ENCODE data around the gene IDS. TPM values are rescaled to one million over a fixed set of nuclear protein-coding genes. Genes with fewer than 3 reads are reported as not detected.
"Not testable (repeated sequence)": the region's sequence is repeated elsewhere in the genome, so short reads cannot be mapped to it uniquely, and the experiment has no call there.

Gene IDS
- total and polyA plus RNA-seq, 5 donors from 2014 or later, result 116 to 287 (median 139) TPM

DNA sequence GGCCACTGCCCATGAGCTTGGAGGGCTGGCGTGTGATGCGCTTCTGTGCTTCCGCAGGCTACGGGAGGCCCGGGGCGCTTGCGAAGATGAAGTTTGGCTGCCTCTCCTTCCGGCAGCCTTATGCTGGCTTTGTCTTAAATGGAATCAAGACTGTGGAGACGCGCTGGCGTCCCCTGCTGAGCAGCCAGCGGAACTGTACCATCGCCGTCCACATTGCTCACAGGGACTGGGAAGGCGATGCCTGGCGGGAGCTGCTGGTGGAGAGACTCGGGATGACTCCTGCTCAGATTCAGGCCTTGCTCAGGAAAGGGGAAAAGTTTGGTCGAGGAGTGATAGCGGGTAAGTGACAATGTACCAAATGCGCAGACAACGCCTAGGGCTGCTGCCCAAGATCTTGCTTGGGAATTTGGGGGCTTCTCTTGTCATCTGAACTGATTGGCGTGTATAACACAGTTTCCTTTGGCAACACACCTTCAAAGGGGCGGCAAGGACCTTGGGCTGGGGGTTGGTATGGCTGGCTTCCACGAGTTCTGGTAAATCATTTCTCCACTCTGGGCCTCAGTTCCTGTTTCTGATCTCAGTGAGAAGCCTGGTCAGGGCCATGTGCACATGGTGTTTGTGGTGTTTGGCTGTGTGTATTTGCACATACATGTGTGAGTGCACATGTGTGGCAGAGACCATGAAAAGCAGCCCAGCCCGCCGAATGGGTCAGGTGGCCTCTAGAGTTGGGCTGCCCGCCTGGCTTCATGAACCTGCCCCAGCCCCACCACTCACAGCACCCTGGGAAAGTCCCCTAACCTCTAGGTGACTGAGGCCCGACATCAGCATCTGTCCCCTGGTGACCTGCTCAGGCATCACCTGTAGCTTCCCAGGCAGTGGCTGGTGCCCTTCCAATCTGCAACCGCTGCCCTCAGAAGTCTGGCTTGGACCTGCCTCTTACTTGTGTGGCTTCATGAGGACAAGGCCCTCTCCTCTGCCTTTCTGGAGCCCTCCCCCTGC, 40.7 kb upstream of the IDS start:
- not testable (repeated sequence) for ATAC-seq (ENCODE audit: low read depth in 2 of 2); H3K4me3 ChIP-seq (ENCODE audit: low read depth, low read length); H3K4me3 Mint-ChIP-seq; H3K9me3 Mint-ChIP-seq; H3K27me3 ChIP-seq (ENCODE audit: control insufficient read depth, insufficient read depth, low read length); H3K4me1 ChIP-seq (ENCODE audit: control insufficient read depth, insufficient read depth, low read length, poor library complexity, severe bottlenecking); H3K27ac ChIP-seq (ENCODE audit: insufficient read depth, low read length, poor library complexity, severe bottlenecking); H3K4me1 Mint-ChIP-seq; DNase-seq; H3K27ac Mint-ChIP-seq; H3K9me3 ChIP-seq (ENCODE audit: control insufficient read depth in 2 of 2, low read length in 2 of 2); H3K36me3 Mint-ChIP-seq; H3K27me3 Mint-ChIP-seq; H3K36me3 ChIP-seq (ENCODE audit: control insufficient read depth, insufficient read depth, low read length)

DNA sequence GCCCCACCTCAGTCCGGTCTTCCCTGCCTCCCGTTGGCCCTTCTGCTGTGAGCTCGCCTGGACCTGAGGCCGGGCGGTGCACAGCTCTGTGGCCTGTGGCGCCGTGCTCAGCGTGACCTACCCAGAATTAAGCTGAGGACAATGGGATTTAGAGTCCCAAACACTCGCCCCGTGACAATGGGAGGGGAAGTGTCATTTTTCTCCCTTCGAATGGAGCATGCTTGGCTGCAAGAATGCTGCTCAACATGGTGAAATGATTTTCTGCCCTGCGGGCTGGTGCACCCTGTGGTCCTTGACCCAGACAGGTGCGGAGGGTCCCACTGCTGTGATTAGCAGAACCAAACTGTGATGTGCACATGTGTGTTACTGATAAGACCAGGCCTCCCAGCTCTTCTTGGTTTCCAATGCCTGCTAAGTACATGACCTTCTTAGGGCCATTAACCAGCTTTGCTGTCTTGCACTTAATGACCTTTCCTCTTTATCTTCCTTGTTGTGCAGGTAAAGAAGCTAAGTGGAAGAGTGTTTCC, 36.5 kb upstream of the IDS start:
- Mint-ChIP-seq H3K36me3 (no peaks in the 10 kb centered on the region), H3K4me3 (peak overlapping the region; percentile 88 to 96 (median 96)), H3K27me3 (no peaks in the 10 kb centered on the region), H3K27ac (peak overlapping the region; percentile 97 to 100 (median 98)), H3K9me3 (peaks cover 0 to 2% (median 0%) of the 10 kb centered on the region in 7 donors), H3K4me1 (peaks cover 0 to 17% (median 3%) of the 10 kb centered on the region in 4 donors)
- DNase-seq (no peak), ATAC-seq (ENCODE audit: low read depth in 2 of 2) (no peak)
- H3K27me3 ChIP-seq (ENCODE audit: control insufficient read depth, insufficient read depth, low read length), result no peaks in the 10 kb centered on the region
- no peaks in the 10 kb centered on the region for H3K36me3 ChIP-seq (ENCODE audit: control insufficient read depth, insufficient read depth, low read length)
- H3K9me3 ChIP-seq (ENCODE audit: control insufficient read depth in 2 of 2, low read length in 2 of 2), result no peaks in the 10 kb centered on the region
- peaks cover 11% of the 10 kb centered on the region for H3K4me1 ChIP-seq (ENCODE audit: control insufficient read depth, insufficient read depth, low read length, poor library complexity, severe bottlenecking)
- peak overlapping the region; percentile 99 for H3K27ac ChIP-seq (ENCODE audit: insufficient read depth, low read length, poor library complexity, severe bottlenecking)
- H3K4me3 ChIP-seq (ENCODE audit: low read depth, low read length), result peak overlapping the region; percentile 77

GRCh38 chrX:149540621-149541520, 35.8 kb upstream of the IDS start, which contains the start of gene EOLA1:
EOLA1 (plus strand) TSS chrX:149541012; CDS start chrX:149545631, 4,619 bp downstream.
- Mint-ChIP-seq H3K27ac (peak within 1 kb of the TSS; percentile 97 to 100 (median 98)), H3K4me3 (peak within 1 kb of the TSS; percentile 88 to 96 (median 96)), H3K36me3 (no peaks in the 10 kb centered on the region), H3K4me1 (peaks cover 0 to 17% (median 3%) of the 10 kb centered on the region in 4 donors), H3K27me3 (no peaks in the 10 kb centered on the region), H3K9me3 (peaks cover 0 to 2% (median 0%) of the 10 kb centered on the region in 7 donors)
- peak; percentile 87 to 97 (median 92) for DNase-seq
- peaks cover 11% of the 10 kb centered on the region for H3K4me1 ChIP-seq (ENCODE audit: control insufficient read depth, insufficient read depth, low read length, poor library complexity, severe bottlenecking)
- peak within 1 kb of the TSS; percentile 77 for H3K4me3 ChIP-seq (ENCODE audit: low read depth, low read length)
- ATAC-seq (ENCODE audit: low read depth in 2 of 2), result peak; percentile 74 to 78
- no peaks in the 10 kb centered on the region for H3K27me3 ChIP-seq (ENCODE audit: control insufficient read depth, insufficient read depth, low read length)
- peak within 1 kb of the TSS; percentile 99 for H3K27ac ChIP-seq (ENCODE audit: insufficient read depth, low read length, poor library complexity, severe bottlenecking)
- no peaks in the 10 kb centered on the region for H3K36me3 ChIP-seq (ENCODE audit: control insufficient read depth, insufficient read depth, low read length)
- no peaks in the 10 kb centered on the region for H3K9me3 ChIP-seq (ENCODE audit: control insufficient read depth in 2 of 2, low read length in 2 of 2)

DNA sequence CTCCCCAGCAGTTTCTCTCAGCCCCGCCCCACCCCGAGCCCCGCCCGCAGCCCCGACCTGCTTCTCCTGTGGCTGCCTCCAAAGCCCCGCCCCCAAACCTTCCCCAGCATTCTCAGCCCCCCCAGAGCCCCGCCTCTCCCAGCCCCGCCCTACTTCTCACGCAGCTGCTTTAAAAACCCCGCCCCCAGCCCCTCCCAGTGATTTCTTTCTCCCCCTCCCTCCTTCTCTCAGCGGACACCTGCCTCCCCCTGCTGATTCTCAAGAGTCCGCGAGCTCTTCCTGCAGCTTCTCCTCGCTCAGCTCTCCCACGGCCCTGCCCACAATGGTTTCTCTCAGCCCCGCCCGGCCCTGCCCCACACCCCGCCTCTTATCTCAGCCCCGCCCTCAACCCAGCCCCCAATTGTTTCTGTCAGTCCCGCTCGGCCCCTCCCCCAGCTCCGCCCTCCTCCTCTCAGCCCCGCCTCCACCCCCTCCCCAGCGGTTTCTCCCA, 35.1 kb upstream of the IDS start:
- Histone ChIP-seq H3K27ac (ENCODE audit: insufficient read depth, low read length, poor library complexity, severe bottlenecking) (peak overlapping the region; percentile 99), H3K4me1 (ENCODE audit: control insufficient read depth, insufficient read depth, low read length, poor library complexity, severe bottlenecking) (peaks cover 11% of the 10 kb centered on the region), H3K9me3 (ENCODE audit: control insufficient read depth in 2 of 2, low read length in 2 of 2) (no peaks in the 10 kb centered on the region), H3K27me3 (ENCODE audit: control insufficient read depth, insufficient read depth, low read length) (no peaks in the 10 kb centered on the region), H3K4me3 (ENCODE audit: low read depth, low read length) (peak overlapping the region; percentile 65), H3K36me3 (ENCODE audit: control insufficient read depth, insufficient read depth, low read length) (no peaks in the 10 kb centered on the region)
- Mint-ChIP-seq H3K9me3 (peaks cover 0 to 2% (median 0%) of the 10 kb centered on the region in 7 donors), H3K36me3 (no peaks in the 10 kb centered on the region), H3K27ac (peak overlapping the region; percentile 97 to 100 (median 98)), H3K27me3 (no peaks in the 10 kb centered on the region), H3K4me3 (peak overlapping the region; percentile 88 to 96 (median 96)), H3K4me1 (peaks cover 0 to 17% (median 3%) of the 10 kb centered on the region in 4 donors)
- DNase-seq (peak; percentile 86 to 91 (median 87)), ATAC-seq (ENCODE audit: low read depth in 2 of 2) (peak; percentile 57 to 59)

DNA sequence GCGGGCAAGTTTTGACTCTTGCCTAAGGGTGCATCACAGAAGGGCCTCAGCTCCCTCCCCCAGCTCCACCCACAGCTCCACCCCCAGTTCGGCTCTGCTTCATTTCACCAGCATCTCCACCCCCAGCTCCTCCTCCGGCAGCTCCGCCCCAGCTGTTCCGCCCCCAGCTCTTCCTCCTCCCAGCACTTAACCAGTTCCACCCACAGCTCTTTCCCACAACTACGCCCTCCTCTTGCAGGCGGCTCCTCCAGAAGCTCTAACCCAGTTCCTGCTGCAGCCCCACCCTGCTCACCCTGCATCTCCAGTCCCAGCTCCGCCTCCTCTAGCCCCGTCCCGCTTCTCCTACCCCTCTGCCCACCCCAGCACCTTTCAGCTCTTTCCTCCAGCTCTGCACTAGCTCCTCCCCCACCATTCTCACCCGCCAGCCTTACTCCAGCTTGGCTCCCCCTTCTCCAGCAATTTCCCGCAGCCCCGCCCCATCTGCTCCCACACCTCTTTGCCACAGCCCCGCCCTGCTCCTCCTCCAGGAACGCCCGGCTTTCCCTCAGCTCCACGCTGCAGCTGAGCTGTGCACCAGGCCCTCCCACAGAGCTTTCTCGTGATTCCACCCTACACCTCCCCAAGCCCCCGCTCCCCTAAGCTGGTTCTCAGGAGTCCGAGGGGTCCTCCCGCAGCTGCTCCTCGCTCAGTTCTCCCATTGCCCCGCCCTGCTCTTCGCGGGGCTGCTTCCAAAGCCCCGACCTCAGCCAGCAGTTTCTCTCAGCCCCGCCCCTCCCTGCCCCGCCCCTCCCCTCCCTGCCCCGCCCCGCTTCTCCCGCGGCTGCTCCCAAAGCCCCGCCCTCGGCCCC, 34.4 kb upstream of the IDS start:
- no peaks in the 10 kb centered on the region for H3K27me3 ChIP-seq (ENCODE audit: control insufficient read depth, insufficient read depth, low read length)
- peak overlapping the region; percentile 99 for H3K27ac ChIP-seq (ENCODE audit: insufficient read depth, low read length, poor library complexity, severe bottlenecking)
- Mint-ChIP-seq H3K27ac (peak overlapping the region in 2 of 3 donors; percentile 89 to 98), H3K4me1 (peaks cover 0 to 15% (median 3%) of the 10 kb centered on the region in 4 donors), H3K27me3 (no peaks in the 10 kb centered on the region), H3K36me3 (no peaks in the 10 kb centered on the region), H3K4me3 (peak overlapping the region; percentile 88 to 93 (median 90)), H3K9me3 (peaks cover 0 to 2% (median 0%) of the 10 kb centered on the region in 7 donors)
- DNase-seq, result peak; percentile 82 to 96 (median 88)
- H3K9me3 ChIP-seq (ENCODE audit: control insufficient read depth in 2 of 2, low read length in 2 of 2), result no peaks in the 10 kb centered on the region
- peak; percentile 51 to 56 for ATAC-seq (ENCODE audit: low read depth in 2 of 2)
- no peak overlapping the region for H3K4me3 ChIP-seq (ENCODE audit: low read depth, low read length)
- H3K36me3 ChIP-seq (ENCODE audit: control insufficient read depth, insufficient read depth, low read length), result no peaks in the 10 kb centered on the region
- peaks cover 11% of the 10 kb centered on the region for H3K4me1 ChIP-seq (ENCODE audit: control insufficient read depth, insufficient read depth, low read length, poor library complexity, severe bottlenecking)

- H3K4me1 Mint-ChIP-seq, result peaks cover 0 to 15% (median 3%) of the 10 kb centered on the region in 4 donors
- H3K9me3 Mint-ChIP-seq, result not testable (repeated sequence)
These were observed 32.4 kb upstream of the IDS start for GRCh38 chrX:149537474-149537873.

More at GRCh38 chrX:149537474-149537873, 32.4 kb upstream of the IDS start:
- H3K27ac ChIP-seq (ENCODE audit: insufficient read depth, low read length, poor library complexity, severe bottlenecking); H3K27me3 Mint-ChIP-seq; DNase-seq; H3K27me3 ChIP-seq (ENCODE audit: control insufficient read depth, insufficient read depth, low read length); ATAC-seq (ENCODE audit: low read depth in 2 of 2); H3K9me3 ChIP-seq (ENCODE audit: control insufficient read depth in 2 of 2, low read length in 2 of 2); H3K36me3 ChIP-seq (ENCODE audit: control insufficient read depth, insufficient read depth, low read length); H3K36me3 Mint-ChIP-seq; H3K27ac Mint-ChIP-seq; H3K4me3 ChIP-seq (ENCODE audit: low read depth, low read length); H3K4me3 Mint-ChIP-seq: not testable (repeated sequence)
- peaks cover 11% of the 10 kb centered on the region for H3K4me1 ChIP-seq (ENCODE audit: control insufficient read depth, insufficient read depth, low read length, poor library complexity, severe bottlenecking)

All from CD4-positive, CD25-positive, alpha-beta regulatory T cell (primary cell).